ENCODE data around the gene CBX4.

CBX4 gene

DNA sequence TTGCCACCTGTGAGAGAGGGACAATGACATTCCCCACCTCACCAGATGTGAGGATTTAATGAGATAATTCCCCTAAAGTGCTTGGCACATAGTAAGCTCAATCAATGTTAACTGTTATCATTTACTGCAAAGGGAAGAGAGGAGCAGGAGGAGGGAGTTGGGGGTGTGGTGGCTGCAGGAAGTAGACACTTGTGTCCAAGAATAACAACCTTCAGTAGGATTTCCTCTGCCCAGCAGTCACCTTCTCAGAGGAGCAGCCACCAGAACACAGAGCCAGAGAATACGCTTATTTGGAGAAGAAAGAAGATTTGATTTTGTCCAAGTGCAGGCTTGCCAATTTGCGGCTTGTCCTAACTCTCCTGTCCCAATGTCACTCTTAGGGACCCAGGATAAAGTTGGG is 10.2 kb downstream of the CBX4 start:
- no peak for DNase-seq (ENCODE audit: low read depth)

DNA sequence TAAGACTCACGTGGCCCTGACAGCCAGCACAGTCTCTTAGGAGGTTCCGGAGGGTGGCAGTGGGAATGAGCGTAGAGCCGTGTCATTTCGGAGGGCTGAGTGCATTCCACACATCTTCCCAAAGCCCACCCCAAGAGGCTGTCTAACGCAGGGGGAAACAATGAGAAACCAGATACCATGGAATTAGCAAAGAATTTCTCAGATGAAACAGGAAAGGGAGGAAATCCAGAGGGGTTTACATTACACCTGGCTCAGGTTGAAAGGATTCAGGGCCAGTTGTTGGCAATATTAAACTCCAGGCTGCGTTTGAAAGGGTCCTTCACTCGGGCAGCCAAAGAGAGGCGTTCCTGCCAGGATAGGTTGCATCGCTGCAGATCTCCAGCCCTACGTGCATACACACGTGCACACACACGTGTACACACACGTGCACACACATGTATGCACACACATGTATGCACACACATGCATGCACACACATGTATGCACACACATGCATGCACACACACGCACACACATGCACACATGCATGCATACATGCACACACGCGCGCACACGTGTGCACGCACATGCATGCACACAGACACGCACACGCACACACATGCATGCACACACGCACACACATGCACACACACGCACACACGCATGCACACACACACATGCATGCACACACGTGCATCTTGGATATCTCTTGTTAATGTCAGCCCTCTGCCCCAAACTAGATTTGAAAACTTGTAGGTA is 12.2 kb downstream of the CBX4 start:
- DNase-seq (ENCODE audit: low read depth), result no peak

DNA sequence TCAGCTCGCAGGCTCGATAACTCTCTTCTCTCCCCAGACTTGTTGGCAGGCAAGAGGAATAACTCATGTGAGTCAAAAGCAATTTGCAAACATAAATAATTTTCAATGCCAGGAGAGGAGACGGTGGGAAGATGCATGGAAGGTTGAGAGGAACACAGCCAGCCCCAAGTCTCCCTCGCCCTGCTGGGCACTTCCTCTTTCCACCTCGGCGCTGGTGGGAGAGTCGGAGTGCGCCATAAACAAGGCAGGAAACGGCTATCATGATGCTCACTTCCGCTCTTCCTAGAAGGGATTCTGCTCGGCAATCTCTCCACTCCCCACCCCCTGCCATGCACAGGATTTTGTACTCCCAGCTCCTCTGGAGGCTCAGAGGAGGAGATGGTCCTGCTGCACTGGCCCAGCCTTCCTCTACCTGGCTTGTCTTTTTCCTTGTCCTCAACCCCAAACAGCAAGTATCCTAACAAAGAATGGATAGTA is 13.0 kb downstream of the CBX4 start:
- peak; percentile 71 for DNase-seq (ENCODE audit: low read depth)

DNA sequence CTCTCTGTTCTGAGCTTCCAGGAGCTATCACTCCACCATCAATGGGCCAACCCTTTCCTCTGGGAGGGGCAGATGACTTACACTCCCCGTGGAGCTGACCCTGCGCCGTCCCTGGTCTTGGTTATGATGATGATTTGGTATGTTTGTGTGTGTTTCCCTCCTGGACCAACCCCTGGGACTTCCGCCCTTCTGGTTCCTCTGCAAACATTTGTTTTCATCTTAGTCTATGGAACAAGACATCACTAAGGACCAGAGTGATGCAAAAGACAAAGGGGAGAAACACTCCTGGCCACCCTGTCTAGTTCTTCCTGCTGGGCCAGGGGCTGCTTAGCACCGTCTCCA is 13.7 kb downstream of the CBX4 start:
- no peak for DNase-seq (ENCODE audit: low read depth)

DNA sequence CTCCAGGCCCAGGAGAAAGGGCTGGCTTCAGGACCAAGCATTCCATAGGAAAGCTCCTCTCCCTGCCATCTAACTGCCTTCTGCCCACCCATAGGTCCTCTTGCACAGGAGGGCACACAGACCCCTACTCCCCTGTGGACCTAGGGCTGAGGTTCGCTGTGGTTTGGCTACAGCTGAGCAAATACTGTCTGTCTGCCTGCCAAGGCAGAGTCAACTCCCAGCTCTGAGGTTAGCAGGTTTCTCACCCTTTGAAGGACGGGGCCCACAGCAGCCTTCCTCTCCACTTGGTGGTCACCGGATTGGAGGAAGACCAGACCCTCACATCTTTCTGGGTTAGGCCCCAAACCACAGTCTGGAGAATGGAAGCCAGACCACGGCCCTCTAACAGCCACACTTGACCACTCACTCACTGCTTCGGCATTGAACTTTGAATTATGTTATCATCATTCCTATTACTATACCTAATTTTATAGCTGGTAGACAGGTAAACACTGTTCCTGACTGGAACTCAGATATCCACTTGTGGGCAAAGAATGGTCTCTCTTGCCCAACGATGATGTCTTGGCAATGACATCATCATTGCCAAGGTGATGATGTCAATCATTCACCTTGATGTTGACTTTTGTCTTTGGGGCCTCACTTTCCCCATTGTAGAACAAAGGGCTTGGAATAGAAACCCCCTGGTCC is 14.2 kb downstream of the CBX4 start:
- DNase-seq (ENCODE audit: low read depth), result no peak

DNA sequence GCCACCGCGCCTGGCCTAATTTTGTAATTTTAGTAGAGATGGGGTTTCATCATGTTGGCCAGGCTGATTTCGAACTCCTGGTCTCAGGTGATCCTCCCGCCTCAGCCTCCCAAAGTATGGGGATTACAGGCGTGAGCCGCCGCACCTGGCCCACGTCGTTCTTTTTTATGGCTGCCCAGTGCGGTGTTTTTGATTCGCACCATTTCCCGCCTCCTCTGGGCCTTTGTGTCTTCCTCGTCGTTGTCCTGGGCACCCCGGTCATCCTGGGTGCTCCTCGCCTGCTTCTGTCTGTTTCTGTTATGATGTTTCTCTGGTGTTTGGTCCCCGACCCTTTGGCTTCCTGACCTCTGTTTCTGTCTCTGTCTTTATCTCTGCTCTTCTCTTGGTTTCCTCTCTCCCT is 15.0 kb downstream of the CBX4 start:
- DNase-seq (ENCODE audit: low read depth), result no peak

DNA sequence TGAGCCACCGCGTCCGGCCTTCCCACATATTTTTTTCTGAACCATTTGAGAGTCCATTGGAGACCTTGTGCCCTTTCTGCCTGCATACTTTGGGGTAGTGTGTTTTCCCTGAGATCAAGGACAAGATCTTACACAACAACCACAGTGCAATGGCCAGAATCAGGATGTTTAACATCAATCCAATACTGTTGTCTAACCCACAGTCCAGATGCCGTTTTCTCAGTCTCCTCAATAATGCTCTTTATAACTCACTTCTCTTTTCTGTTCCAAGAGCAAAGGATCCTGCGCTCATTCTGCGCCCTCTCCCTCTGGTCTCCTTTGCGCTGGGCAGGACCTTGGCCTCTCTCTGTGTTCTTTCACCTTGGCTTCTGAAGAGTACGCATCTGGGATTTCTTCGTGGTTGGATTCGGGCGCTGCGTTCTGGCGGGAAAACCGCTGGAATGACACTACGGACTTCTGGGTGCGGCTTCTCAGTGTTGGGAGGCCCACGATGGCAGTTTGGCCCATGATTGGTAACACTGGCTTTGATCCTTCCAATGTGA is 16.6 kb downstream of the CBX4 start:
- no peak for DNase-seq (ENCODE audit: low read depth)

DNA sequence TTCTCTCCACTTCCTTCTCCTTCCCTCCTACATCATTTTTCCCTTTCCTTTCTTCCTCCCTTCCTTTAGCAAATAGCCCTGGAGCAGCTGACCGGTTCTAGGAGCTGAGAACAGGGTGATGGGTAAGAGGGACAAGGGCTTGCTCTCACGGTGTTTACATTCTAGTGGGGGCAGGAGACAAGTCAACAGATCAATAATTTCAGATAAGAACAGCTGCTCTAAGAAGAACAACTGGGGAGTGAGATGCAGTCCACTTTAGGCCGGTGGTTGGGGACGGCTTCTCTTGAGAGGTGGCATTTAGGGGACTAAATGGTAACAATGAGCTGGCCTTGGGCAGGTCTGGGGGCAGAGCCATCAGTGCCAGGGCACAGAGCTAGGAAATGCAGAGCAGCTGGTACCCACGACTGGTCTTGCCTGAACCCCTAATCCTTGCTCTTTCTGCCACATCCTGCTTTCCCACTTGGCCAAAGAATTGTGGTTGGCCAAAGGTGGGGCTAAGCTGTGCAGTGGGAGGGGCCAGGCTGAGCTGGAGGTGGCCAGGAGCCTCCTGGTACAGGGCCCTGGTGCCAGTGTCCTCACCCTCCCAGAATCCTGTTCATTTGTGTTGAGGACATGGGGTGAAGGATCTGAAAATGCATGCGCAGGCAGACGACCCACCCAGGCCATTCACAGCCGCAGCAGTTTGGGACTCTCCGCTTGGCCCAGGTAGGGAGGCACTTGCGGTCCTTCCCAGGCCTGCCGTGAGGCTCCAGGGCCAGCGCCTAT is 17.7 kb downstream of the CBX4 start:
- DNase-seq (ENCODE audit: low read depth), result no peak

DNA sequence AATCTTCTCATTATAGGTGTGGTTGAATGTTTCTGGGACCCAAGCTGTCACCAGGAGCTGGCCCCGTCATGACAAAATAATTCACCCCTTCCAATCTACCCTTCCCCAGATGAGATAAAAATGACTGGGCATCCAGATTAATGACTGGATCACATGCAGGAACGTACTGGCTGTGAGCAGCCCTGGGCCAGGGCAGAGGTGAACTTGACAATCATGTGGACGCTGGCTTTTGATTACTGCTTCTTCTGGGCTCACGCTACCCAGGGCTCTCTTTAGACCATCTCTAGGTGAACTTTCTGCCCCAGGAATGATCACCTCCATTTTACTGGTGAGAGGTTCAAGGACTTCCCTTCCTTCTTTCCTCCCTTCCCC is 18.3 kb downstream of the CBX4 start:
- no peak for DNase-seq (ENCODE audit: low read depth)

DNA sequence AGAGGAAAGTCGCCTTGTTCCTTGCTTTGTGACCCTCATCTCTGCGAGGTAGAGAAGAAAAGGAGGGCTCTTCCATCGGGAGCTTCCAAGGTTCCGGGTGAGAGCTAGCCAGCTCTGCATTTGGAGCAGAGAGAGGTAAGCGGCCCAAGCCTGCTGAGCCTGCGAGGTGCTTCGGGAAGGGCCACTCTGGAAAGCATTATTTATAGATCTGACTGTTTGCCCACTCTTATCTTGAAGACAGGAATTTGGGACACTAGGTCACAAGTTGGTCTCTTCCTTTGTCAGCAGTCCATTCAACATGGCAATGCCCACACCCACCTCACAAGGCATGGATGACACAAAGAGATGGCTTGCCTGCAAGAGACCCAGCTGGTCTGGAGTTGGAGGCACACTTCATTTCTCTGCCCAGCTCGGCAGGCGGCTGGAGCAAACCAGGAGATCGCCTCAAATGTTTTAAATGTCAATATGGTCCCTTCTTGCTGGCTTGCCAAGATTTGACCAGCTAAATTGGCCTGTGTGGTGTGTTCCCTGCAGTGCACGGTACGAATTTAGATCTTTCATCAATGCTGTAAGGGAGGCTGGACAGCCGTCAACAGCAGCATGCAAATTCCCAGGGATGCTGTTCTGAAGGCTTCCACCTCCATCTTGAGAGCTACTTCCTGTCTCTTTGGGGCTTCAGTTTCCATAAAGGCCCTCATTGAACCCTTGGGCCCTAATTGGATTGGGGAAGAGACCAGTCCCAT is 19.5 kb downstream of the CBX4 start:
- no peak for DNase-seq (ENCODE audit: low read depth)

DNA sequence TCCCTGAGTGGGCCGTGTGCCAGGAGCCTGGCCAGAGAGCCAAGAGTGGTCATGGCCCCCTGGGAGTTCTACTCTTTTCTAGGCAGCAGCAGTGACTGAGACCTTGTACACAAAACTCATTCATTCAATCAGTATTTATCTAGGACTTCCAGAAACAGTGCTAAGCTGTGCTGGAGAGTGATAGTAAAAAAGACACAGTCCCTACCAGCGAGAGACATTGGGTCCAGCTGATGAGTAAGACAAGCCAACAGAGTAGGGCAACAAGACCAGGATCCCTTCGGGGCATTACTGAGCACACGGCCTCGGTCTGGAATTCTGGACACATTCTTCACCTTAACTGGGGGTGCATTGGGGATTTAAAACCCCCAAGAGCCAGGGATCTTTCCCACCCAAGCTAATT is 20.2 kb downstream of the CBX4 start:
- no peak for DNase-seq (ENCODE audit: low read depth)

DNA sequence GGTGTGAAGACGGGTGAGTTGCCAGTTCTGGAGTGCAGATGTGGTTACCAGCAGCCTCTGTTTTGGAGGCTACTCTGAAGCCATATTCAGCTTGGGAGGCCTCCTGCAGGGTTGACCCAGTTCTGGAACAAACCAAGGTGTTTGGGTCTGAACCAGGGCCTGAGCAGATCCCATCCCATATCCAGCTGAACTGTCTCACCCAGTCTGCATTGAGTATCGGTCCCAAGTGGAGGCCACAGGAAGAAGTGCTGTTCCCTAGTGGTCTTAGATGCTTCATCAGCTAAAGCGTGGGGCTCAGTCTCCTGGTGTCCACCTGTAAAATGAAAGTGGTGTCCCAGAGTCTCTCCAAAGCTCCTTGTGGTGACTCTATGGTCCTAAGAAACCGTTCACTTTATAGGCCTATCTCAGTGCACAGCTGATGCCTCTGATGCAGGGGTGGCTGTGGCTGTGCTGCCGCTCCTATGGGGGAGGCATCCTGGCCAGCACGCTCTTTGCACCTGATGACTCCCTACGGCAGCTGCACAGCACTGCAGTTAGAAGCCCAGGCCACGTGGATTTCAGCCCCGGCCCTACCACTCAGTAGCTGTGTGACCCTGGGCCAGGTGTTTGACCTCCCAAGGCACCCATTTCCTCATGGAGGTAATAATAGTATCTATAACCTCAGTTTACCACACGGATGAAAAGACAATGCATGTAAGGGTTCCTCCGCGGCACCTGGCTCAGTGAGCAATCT is 21.0 kb downstream of the CBX4 start:
- no peak for DNase-seq (ENCODE audit: low read depth)

DNA sequence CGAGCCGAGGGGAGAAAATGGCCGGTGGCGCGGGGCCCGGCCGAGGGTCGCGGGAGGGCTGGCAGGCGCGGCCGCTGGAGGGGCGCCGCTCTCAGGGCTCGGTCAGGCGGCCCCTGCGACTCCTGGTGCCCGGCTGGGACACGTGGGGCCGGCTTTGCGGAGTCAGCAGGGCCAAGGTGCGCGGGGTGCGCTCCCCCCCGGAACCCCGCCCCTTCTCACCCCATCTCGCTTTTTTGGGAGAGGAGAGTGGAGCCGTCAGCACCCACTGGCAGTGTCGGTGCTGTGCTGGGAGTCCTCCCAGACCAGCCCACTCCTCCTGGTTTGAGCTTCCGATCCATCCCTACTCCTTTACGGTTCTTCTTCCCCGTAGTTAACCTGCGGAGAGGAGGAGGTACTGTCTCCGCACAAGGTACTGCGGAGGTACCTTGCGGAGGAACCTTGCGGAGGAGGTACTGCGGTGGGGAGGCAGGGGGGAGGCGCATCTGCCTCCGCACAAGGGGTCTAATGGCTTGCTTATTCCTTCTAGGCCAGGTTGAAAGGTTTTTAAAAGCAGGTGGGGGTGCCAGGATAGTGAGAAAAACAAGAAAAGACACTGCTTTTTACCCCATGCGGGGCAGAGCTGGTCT is 23.3 kb downstream of the CBX4 start:
- DNase-seq (ENCODE audit: low read depth), result no peak

DNA sequence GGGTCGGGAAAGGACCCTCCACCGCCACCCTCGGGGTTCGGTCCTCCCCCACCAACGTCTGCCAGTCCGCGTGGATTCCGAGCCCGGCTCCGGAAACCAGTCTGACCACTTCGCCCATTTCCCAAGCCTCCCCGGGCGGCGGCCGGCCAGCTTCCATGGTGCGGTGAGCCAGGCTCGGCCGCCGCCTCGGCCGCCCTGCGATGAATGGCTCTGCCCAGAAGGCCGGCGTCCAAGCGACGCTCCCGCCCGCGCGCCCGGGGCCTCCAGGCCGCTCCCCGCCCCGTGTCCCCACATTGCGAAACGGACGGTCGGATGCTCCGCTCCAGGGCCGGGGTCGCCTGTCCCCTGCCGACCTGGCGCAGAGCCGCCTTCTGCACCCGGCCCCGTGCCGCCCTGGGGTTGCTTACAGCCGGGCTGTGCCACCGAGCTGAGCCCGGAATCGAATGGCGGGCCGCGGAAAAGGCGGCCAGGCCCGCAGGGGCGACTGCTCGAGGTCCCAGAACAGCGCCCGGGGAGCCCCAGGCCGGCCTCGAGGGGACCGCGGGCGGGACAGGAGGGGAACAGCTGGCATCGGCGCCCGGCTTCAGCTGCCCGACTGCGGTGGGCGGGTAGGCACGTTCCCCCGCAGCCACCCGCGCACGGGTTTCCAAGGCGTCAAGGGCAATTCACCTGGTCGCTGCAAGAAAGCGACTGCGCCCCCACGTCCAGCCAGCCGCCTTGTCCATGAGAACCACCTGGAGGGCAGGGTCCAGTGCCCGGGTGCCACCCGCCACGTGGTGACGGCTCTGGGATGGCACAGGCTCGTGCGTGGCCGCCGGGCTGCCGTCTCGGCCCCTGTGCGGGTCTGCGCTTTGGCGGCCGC is 24.0 kb downstream of the CBX4 start:
- no peak for DNase-seq (ENCODE audit: low read depth)

DNA sequence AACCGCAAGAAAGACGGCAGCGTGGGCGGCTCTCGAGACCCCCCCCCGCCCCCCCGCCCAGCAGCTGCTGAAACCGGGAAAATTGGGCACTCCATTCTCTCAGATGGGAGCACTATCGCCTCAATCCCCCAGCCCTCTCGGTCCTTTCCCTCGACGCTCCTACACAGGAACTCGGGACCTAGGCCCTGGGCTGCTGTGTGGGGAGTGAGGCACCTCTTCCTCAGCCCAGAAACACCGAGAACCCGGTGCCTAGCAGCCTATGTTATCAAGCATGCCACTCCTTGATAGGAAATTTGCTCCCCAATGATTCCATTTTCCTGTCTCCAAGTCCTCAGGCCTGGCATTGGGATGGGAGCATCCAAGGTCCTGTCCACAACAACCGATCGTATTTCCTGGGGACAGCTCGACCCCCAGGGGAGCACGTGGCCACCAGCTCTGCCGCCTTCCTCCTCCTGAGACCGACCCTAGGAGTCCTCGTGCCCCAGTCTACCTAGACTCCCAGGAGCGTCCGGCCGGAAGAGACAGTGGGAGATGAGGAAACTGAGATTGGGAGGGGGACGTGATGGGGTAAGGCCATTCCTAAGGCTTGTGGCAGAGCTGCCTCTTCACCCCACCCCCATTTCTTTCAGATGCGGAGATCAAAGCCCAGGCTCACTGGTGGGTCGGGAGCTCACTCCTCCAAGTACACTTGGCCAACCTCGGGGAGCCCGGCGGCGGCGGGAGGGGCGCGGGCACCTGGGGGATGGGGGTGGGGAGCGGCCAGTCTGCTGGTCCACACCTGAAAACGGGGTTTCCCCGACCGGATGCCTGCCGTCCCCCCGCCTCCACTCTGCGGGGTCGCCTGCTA is 24.9 kb downstream of the CBX4 start:
- no peak for DNase-seq (ENCODE audit: low read depth)

DNA sequence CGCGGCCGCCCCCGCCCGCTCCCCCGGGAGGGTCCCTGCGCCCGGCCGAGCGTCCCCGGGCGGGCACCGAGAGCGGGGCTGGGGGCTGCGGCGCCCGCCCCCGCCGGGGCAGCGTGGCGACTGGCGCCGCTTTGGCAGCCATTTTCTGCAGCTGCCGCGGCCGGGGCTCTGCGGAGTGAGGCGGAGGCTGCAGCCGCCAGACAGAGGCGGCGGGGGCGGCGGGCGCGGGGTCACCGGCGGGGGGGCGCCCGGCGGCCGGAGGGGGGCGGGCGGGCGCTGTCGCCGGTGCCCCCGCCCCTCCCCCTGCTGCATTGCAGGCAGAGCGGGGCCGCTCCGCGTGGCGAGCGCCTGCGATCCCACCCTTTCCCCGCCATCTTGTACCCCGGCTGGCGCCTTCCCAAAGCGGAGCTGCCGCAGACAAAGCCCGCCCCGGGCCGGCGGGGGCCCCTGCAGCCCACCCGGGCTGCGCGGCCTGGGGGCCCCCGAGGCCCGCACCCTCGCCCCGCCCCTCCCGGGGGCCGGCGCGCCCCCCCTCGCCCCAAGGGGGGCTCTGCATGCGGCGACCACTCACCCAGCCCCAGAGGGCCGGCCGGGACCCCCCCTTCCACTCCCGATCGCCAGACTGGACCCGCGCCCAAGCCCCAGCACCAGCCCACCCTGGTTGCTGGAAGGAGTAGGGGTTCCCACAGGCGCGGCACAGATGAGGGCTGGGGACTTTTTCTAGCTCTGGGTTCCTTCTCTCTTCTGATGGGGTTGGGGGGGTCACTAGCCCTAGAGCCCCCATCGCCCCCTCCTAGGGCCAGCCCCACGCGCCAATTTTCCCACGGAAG is 25.7 kb downstream of the CBX4 start:
- DNase-seq (ENCODE audit: low read depth), result no peak

DNA sequence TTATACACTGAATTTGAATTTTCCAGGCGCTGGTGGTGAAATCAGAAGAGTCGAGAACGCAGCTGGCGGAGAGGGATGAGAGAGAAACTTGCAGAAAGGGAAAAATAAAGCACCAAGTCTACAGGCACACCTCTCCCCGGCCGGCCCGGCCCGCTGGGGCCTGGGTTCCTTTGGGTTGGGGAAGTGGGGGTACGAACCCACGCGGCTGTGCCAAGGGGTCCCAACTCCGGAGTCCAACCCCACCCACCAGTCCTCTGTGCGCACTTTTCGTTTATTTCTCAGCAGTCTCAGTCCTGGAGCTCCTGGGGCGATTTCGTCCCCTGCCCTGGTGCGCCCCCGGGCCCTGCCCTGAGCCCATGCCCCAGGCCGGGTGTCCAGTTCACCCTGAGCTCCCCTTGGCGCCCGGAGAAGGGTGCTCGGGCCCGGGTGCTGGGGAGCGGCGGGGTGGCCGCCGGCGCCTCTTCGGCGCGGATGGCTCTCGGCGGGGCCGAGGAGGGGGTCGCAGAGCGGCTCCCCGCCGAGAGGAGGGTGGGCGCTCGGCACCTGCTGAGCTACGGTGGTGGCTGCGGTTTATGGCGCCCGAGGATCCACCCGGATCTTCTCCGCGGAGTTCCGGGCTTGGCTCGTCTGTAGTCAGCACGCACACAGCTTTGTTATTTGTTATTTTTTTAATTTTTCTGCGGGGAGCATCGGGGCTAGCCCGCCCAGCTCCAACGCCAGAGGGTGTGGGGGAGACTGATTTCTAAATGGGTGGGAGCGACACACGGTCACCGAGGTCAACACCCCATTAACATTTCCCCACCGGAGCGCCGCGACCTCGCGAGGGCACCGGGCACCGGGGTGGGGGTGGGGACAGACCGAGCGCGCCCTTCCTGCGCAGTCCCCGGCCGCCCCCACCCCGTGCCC is 26.6 kb downstream of the CBX4 start:
- no peak for DNase-seq (ENCODE audit: low read depth)
